ENCODE data around the gene DTX1.

- TF ChIP-seq POLR2A (IDR thresholded peaks at IDR 0.05) = no peak
- TF ChIP-seq CTCF (IDR thresholded peaks at IDR 0.05 in 4 of 5, conservative IDR thresholded peaks at IDR 0.05 in 1 of 5) = no peak
These were observed 86.4 kb downstream of the DTX1 start for GRCh38 chr12:113142886-113143332.
